Neural progenitor cell (in vitro differentiated cells): Measurements from ENCODE around the gene IGF2BP1. TPM values are rescaled to one million over a fixed set of nuclear protein-coding genes. Genes with fewer than 3 reads are reported as not detected.

Experiments
- DNase-seq: peaks from one replicate; pipeline ENCODE4 v3.0.0-alpha.2; 2016; ENCODE audit warnings: low spot score
- H2AFZ ChIP-seq: fragments of 200-600 bp; sonication (generic); replicated peaks from 2 replicates; pipeline ENCODE4 v1.6.1; 2016; ENCODE audit warnings: antibody characterized with exemption
- H3F3A ChIP-seq: fragments of 200-600 bp; sonication (generic); 2 replicates; pipeline ENCODE4 v1.6.1; 2016; ENCODE audit warnings: antibody characterized with exemption, low read depth
- H3K27ac ChIP-seq: fragments of 200-600 bp; sonication (generic); 2 replicates; pipeline ENCODE4 v1.5.1; 2016; ENCODE audit warnings: mild to moderate bottlenecking
- H3K27me3 ChIP-seq: fragments of 200-600 bp; sonication (generic); 2 replicates; pipeline ENCODE4 v1.6.1; 2016; ENCODE audit warnings: mild to moderate bottlenecking, moderate library complexity
- H3K36me3 ChIP-seq: fragments of 200-600 bp; sonication (generic); 2 replicates; pipeline ENCODE4 v1.5.1; 2016
- H3K4me1 ChIP-seq: fragments of 200-600 bp; sonication (generic); 2 replicates; pipeline ENCODE4 v1.6.1; 2016; ENCODE audit warnings: mixed run types
- H3K4me2 ChIP-seq: fragments of 200-600 bp; sonication (generic); 2 replicates; pipeline ENCODE4 v1.6.1; 2016
- H3K4me3 ChIP-seq: fragments of 200-600 bp; sonication (generic); 2 replicates; pipeline ENCODE4 v1.5.1; 2016
- H3K79me2 ChIP-seq: fragments of 200-600 bp; sonication (generic); 2 replicates; pipeline ENCODE4 v1.6.1; 2016; ENCODE audit warnings: low read depth
- H3K9ac ChIP-seq: fragments of 200-600 bp; sonication (generic); 2 replicates; pipeline ENCODE4 v1.6.1; 2016
- H3K9me3 ChIP-seq: fragments of 200-600 bp; sonication (generic); 2 replicates; pipeline ENCODE4 v1.5.1; 2016; ENCODE audit warnings: low read depth
- H4K20me1 ChIP-seq: fragments of 200-600 bp; sonication (generic); 2 replicates; pipeline ENCODE4 v1.6.1; 2016; ENCODE audit warnings: low read depth
- H3K27ac Mint-ChIP-seq: 3 replicates; pipeline ENCODE4 v1.8.0; 2021; ENCODE audit warnings: mixed read lengths
- H3K27me3 Mint-ChIP-seq: 2 replicates; pipeline ENCODE4 v1.8.0; 2022; ENCODE audit warnings: low read depth, mild to moderate bottlenecking, inconsistent platforms, moderate library complexity, mixed read lengths; ENCODE audit not compliant: insufficient read depth
- H3K36me3 Mint-ChIP-seq: 3 replicates; pipeline ENCODE4 v1.8.0; 2021; ENCODE audit warnings: mixed read lengths
- H3K4me1 Mint-ChIP-seq: 3 replicates; pipeline ENCODE4 v1.8.0; 2021; ENCODE audit warnings: mixed read lengths
- H3K4me3 Mint-ChIP-seq: 3 replicates; pipeline ENCODE4 v1.8.0; 2021; ENCODE audit warnings: mild to moderate bottlenecking, moderate library complexity, mixed read lengths
- H3K9me3 Mint-ChIP-seq: 3 replicates; pipeline ENCODE4 v1.8.0; 2020; ENCODE audit warnings: mixed read lengths
- EZH2 ChIP-seq: fragments of 200-600 bp; sonication (generic); IDR thresholded peaks from 2 replicates; pipeline ENCODE4 v1.6.1; 2017; ENCODE audit warnings: antibody characterized with exemption, mild to moderate bottlenecking, moderate library complexity
- EZH2phosphoT487 ChIP-seq: fragments of 200-600 bp; sonication (generic); IDR thresholded peaks from 2 replicates; pipeline ENCODE4 v1.6.1; 2017; ENCODE audit warnings: antibody characterized with exemption
- total RNA-seq: library from RNA; depleted of rRNA; stranded (reverse); fragments of >200 nt; gene quantifications from 2 replicates; pipeline ENCODE4 v1.2.3, GENCODE V29; 2015; ENCODE audit warnings: low replicate concordance
- TF ChIP-seq, protein P1 (sequence below): fragments of 200-600 bp; sonication (generic); IDR thresholded peaks from 2 replicates; pipeline ENCODE4 v1.5.1; 2017; ENCODE audit warnings: antibody characterized with exemption, mild to moderate bottlenecking

Gene IGF2BP1
- 129 and 137 TPM in 2 replicates for total RNA-seq

GRCh38 chr17:48997103-48997826 lies at the start of gene IGF2BP1:
IGF2BP1 (plus strand) TSS chr17:48997385; CDS start chr17:48997746, 361 bp downstream.
- Mint-ChIP-seq H3K27me3 (peaks cover 16% of the 10 kb centered on the region), H3K27ac (peak within 1 kb of the TSS; percentile 100), H3K9me3 (peaks cover 4% of the 10 kb centered on the region), H3K36me3 (peaks cover 17% of the 10 kb centered on the region), H3K4me1 (peaks cover 39% of the 10 kb centered on the region), H3K4me3 (peak within 1 kb of the TSS; percentile 100)
- no peaks in the 10 kb centered on the region for H3K9me3 ChIP-seq
- H3K4me3 ChIP-seq, result peak within 1 kb of the TSS; percentile 97
- no peaks in the 10 kb centered on the region for H3K27me3 ChIP-seq
- H3K27ac ChIP-seq, result peak within 1 kb of the TSS; percentile 98
- peaks cover 77% of the 10 kb centered on the region for H3F3A ChIP-seq
- TF ChIP-seq, protein P1, sequence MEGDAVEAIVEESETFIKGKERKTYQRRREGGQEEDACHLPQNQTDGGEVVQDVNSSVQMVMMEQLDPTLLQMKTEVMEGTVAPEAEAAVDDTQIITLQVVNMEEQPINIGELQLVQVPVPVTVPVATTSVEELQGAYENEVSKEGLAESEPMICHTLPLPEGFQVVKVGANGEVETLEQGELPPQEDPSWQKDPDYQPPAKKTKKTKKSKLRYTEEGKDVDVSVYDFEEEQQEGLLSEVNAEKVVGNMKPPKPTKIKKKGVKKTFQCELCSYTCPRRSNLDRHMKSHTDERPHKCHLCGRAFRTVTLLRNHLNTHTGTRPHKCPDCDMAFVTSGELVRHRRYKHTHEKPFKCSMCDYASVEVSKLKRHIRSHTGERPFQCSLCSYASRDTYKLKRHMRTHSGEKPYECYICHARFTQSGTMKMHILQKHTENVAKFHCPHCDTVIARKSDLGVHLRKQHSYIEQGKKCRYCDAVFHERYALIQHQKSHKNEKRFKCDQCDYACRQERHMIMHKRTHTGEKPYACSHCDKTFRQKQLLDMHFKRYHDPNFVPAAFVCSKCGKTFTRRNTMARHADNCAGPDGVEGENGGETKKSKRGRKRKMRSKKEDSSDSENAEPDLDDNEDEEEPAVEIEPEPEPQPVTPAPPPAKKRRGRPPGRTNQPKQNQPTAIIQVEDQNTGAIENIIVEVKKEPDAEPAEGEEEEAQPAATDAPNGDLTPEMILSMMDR, result no peak
- no peak for TF ChIP-seq EZH2
- H3K4me2 ChIP-seq, result peak within 1 kb of the TSS; percentile 89
- no peak within 1 kb of the TSS for H2AFZ ChIP-seq
- peaks cover 39% of the 10 kb centered on the region for H4K20me1 ChIP-seq
- peak within 1 kb of the TSS; percentile 94 for H3K9ac ChIP-seq
- no peaks in the 10 kb centered on the region for H3K36me3 ChIP-seq
- peaks cover 92% of the 10 kb centered on the region for H3K79me2 ChIP-seq
- H3K4me1 ChIP-seq, result peaks cover 32% of the 10 kb centered on the region
- peak; percentile 93 for DNase-seq

GRCh38 chr17:48951572-48951971 lies 45.6 kb upstream of the IGF2BP1 start:
- TF ChIP-seq, protein P1, result no peak
- TF ChIP-seq EZH2phosphoT487 (no peak), EZH2 (no peak)
- Histone ChIP-seq H3K79me2 (no peaks in the 10 kb centered on the region), H3K27ac (no peak overlapping the region), H3K9ac (no peak overlapping the region), H3K4me3 (no peak overlapping the region), H3F3A (peaks cover 3% of the 10 kb centered on the region), H4K20me1 (no peaks in the 10 kb centered on the region), H3K27me3 (no peaks in the 10 kb centered on the region), H2AFZ (no peak overlapping the region), H3K9me3 (no peaks in the 10 kb centered on the region), H3K4me1 (peaks cover 8% of the 10 kb centered on the region), H3K4me2 (no peak overlapping the region), H3K36me3 (no peaks in the 10 kb centered on the region)
- H3K36me3 Mint-ChIP-seq, result no peaks in the 10 kb centered on the region
- H3K27me3 Mint-ChIP-seq, result peaks cover 5% of the 10 kb centered on the region
- DNase-seq, result no peak
- no peaks in the 10 kb centered on the region for H3K9me3 Mint-ChIP-seq
- H3K4me1 Mint-ChIP-seq, result peaks cover 15% of the 10 kb centered on the region
- H3K4me3 Mint-ChIP-seq, result no peak overlapping the region
- H3K27ac Mint-ChIP-seq, result no peak overlapping the region

GRCh38 chr17:48952904-48953303 lies 44.3 kb upstream of the IGF2BP1 start:
- H3K36me3 Mint-ChIP-seq, result no peaks in the 10 kb centered on the region
- TF ChIP-seq EZH2phosphoT487, result no peak
- TF ChIP-seq, protein P1, result no peak
- TF ChIP-seq EZH2, result no peak
- H3K4me1 Mint-ChIP-seq, result peaks cover 16% of the 10 kb centered on the region
- peaks cover 4% of the 10 kb centered on the region for H3K27me3 Mint-ChIP-seq
- Histone ChIP-seq H3K9me3 (no peaks in the 10 kb centered on the region), H3K4me3 (no peak overlapping the region), H3K27ac (no peak overlapping the region), H2AFZ (no peak overlapping the region), H4K20me1 (no peaks in the 10 kb centered on the region), H3K4me2 (no peak overlapping the region), H3K79me2 (no peaks in the 10 kb centered on the region), H3K4me1 (peaks cover 8% of the 10 kb centered on the region), H3K27me3 (no peaks in the 10 kb centered on the region), H3K9ac (no peak overlapping the region), H3F3A (peaks cover 6% of the 10 kb centered on the region), H3K36me3 (no peaks in the 10 kb centered on the region)
- H3K4me3 Mint-ChIP-seq, result peak overlapping the region; percentile 7
- no peak for DNase-seq
- H3K9me3 Mint-ChIP-seq, result no peaks in the 10 kb centered on the region
- peak overlapping the region; percentile 86 for H3K27ac Mint-ChIP-seq
